ENCODE results near the gene ITPR2.

DNA sequence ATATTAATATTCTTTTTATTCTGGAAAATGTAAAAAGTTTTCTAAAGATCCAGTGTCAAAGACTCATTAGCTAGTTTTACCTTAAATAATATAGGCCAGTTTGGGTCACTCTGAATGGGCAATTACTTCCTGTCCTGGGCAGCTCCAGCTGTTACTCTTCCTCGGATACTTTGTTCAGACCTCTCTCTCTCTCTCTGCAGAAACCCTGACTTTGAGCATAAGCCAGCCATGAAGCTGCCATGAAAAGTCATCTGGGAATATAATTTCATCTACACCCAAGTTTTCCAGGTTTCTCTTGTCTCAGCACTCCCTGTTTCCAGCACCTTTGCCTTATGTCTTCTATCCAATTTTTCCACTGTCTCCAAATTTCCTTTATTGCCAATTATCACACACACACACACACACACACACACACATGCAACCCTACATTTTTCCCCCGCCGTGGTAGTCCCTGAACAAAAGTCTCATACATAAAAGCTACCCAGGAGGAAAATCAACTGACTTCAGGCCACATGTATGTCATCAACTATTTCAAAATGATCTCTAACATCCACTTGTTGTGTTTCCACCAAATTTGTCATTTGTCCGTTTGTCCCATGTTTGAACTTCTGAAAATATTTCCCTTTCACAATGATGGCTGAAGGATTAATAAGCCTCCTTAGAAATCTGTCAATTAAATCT, 319.5 kb downstream of the ITPR2 start:
- no peak for TF ChIP-seq POLR2A (IDR thresholded peaks at IDR 0.05)
- TF ChIP-seq, protein P1, sequence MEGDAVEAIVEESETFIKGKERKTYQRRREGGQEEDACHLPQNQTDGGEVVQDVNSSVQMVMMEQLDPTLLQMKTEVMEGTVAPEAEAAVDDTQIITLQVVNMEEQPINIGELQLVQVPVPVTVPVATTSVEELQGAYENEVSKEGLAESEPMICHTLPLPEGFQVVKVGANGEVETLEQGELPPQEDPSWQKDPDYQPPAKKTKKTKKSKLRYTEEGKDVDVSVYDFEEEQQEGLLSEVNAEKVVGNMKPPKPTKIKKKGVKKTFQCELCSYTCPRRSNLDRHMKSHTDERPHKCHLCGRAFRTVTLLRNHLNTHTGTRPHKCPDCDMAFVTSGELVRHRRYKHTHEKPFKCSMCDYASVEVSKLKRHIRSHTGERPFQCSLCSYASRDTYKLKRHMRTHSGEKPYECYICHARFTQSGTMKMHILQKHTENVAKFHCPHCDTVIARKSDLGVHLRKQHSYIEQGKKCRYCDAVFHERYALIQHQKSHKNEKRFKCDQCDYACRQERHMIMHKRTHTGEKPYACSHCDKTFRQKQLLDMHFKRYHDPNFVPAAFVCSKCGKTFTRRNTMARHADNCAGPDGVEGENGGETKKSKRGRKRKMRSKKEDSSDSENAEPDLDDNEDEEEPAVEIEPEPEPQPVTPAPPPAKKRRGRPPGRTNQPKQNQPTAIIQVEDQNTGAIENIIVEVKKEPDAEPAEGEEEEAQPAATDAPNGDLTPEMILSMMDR (IDR thresholded peaks at IDR 0.05), result no peak

Measured in adrenal gland (tissue), 5 donors.